HepG2 (cell line): ENCODE data around the gene RSKR. TPM values are rescaled to one million over a fixed set of nuclear protein-coding genes. Genes with fewer than 3 reads are reported as not detected.

Experiments
- ATRX ChIP-seq: sonication (generic); formaldehyde crosslinking; IDR thresholded peaks from 2 replicates; pipeline ENCODE4 v1.4.0; 2020; ENCODE audit warnings: missing genetic modification reagents, borderline replicate concordance
- CC2D1A ChIP-seq: sonication (generic); formaldehyde crosslinking; IDR thresholded peaks from 2 replicates; pipeline ENCODE4 v1.8.1; 2023; ENCODE audit warnings: mild to moderate bottlenecking, missing genetic modification reagents
- DNMT1 ChIP-seq: sonication (generic); formaldehyde crosslinking; IDR thresholded peaks from 2 replicates; pipeline ENCODE4 v1.5.1; 2020; ENCODE audit warnings: mild to moderate bottlenecking, missing genetic modification reagents
- DNMT3B ChIP-seq: conservative IDR thresholded peaks from 2 replicates; pipeline ENCODE4 v1.6.1; 2016; ENCODE audit warnings: missing biosample characterization, control low read depth
- HNRNPLL ChIP-seq: fragments of 200-400 bp; formaldehyde crosslinking; IDR thresholded peaks from 2 replicates; pipeline ENCODE4 v1.6.1; 2017; ENCODE audit warnings: mild to moderate bottlenecking, low read depth, low read length; ENCODE audit not compliant: poor library complexity, severe bottlenecking
- KAT7 ChIP-seq: IDR thresholded peaks from 2 replicates; pipeline ENCODE4 v1.6.1; 2018; ENCODE audit warnings: borderline replicate concordance, missing compliant biosample characterization
- KDM6A ChIP-seq: IDR thresholded peaks from 2 replicates; pipeline ENCODE4 v1.6.1; 2016; ENCODE audit warnings: low read depth
- KLF13 ChIP-seq: sonication (generic); formaldehyde crosslinking; IDR thresholded peaks from 2 replicates; pipeline ENCODE4 v1.4.0; 2020; ENCODE audit warnings: mild to moderate bottlenecking, missing genetic modification reagents
- KLF15 ChIP-seq: sonication (generic); formaldehyde crosslinking; IDR thresholded peaks from 2 replicates; pipeline ENCODE4 v1.8.1; 2023; ENCODE audit warnings: borderline replicate concordance, mild to moderate bottlenecking, inconsistent platforms, missing genetic modification reagents, mixed read lengths
- LBX2 ChIP-seq: sonication (generic); formaldehyde crosslinking; IDR thresholded peaks from 2 replicates; pipeline ENCODE4 v1.5.0; 2020; ENCODE audit warnings: missing genetic modification reagents, mild to moderate bottlenecking, borderline replicate concordance
- MXD4 ChIP-seq: IDR thresholded peaks from 2 replicates; pipeline ENCODE4 v1.6.1; 2016; ENCODE audit warnings: mild to moderate bottlenecking, missing biosample characterization, missing genetic modification reagents
- MXI1 ChIP-seq: IDR thresholded peaks from 3 replicates; pipeline ENCODE4 v1.6.1; 2012; ENCODE audit warnings: low read depth, low read length, inconsistent platforms, borderline replicate concordance
- NCOR1 ChIP-seq: fragments of 200-600 bp; sonication (generic); IDR thresholded peaks from 2 replicates; pipeline ENCODE4 v1.7.0; 2017; ENCODE audit warnings: antibody characterized with exemption, low read length, borderline replicate concordance
- RFX3 ChIP-seq: IDR thresholded peaks from 2 replicates; pipeline ENCODE4 v1.6.1; 2016; ENCODE audit warnings: missing biosample characterization, missing genetic modification reagents
- SP1 ChIP-seq, 2 experiments: fragments of 450-650 bp in 1 of 2; sonication (generic) in 1 of 2; formaldehyde crosslinking in 1 of 2; IDR thresholded peaks; 2 replicates each; pipeline versions ENCODE4 v1.4.0 to v1.6.1; 2016 to 2020; ENCODE audit warnings: missing genetic modification reagents in 1 of 2
- STAT5B ChIP-seq: sonication (generic); formaldehyde crosslinking; IDR thresholded peaks from 2 replicates; pipeline ENCODE4 v1.4.0; 2020; ENCODE audit warnings: missing genetic modification reagents
- TBP ChIP-seq: sonication (generic); formaldehyde crosslinking; IDR thresholded peaks from 2 replicates; pipeline ENCODE4 v1.5.0; 2020; ENCODE audit warnings: missing genetic modification reagents
- TOE1 ChIP-seq: sonication (generic); formaldehyde crosslinking; IDR thresholded peaks from 2 replicates; pipeline ENCODE4 v1.4.0; 2020; ENCODE audit warnings: mild to moderate bottlenecking, missing genetic modification reagents
- WIZ ChIP-seq: sonication (generic); formaldehyde crosslinking; IDR thresholded peaks from 2 replicates; pipeline ENCODE4 v1.5.1; 2020; ENCODE audit warnings: mild to moderate bottlenecking, missing genetic modification reagents
- ZFP91 ChIP-seq: sonication (generic); formaldehyde crosslinking; IDR thresholded peaks from 2 replicates; pipeline ENCODE4 v1.9.0; 2022; ENCODE audit warnings: missing genetic modification reagents, mild to moderate bottlenecking, borderline replicate concordance
- ZNF530 ChIP-seq: sonication (generic); formaldehyde crosslinking; IDR thresholded peaks from 2 replicates; pipeline ENCODE4 v1.5.0; 2020; ENCODE audit warnings: low read depth, mild to moderate bottlenecking, missing genetic modification reagents
- ZNF879 ChIP-seq: sonication (generic); formaldehyde crosslinking; IDR thresholded peaks from 2 replicates; pipeline ENCODE4 v1.8.1; 2023; ENCODE audit warnings: missing genetic modification reagents
- polyA plus RNA-seq, 8 experiments: library from polyadenylated mRNA; depleted of rRNA in 3 of 8; stranded (reverse) in 7 of 8; unstranded in 1 of 8; fragments of >200 nt; fragmentation: Illumina TruSeq in 4 of 8; extraction: Trizol in 4 of 8; gene quantifications; 2 replicates each; pipeline versions ENCODE4 v1.2.1 to v1.2.3, GENCODE V29; 2011 to 2016; ENCODE audit warnings: low read depth in 4 of 8, missing spikeins in 1 of 8, mixed read lengths in 1 of 8; ENCODE audit not compliant: insufficient read depth in 1 of 8
- total RNA-seq, 5 experiments: library from RNA; depleted of rRNA; stranded (reverse); fragments of >200 nt; fragmentation: Illumina TruSeq; extraction: Trizol; gene quantifications; 2 replicates each; pipeline ENCODE4 v1.2.3, GENCODE V29; 2016; ENCODE audit warnings: low read depth in 1 of 5
- TF ChIP-seq, protein P1 (sequence below): sonication (generic); formaldehyde crosslinking; IDR thresholded peaks from 2 replicates; pipeline ENCODE4 v1.4.0; 2020; ENCODE audit warnings: missing genetic modification reagents
- TF ChIP-seq, protein P2 (sequence below): sonication (generic); formaldehyde crosslinking; IDR thresholded peaks from 2 replicates; pipeline ENCODE4 v1.5.0; 2020; ENCODE audit warnings: missing genetic modification reagents

The RSKR gene
- total and polyA plus RNA-seq, 2 of the 13 experiments (the other 11 are each of a cell fraction or from before 2014, with no cell fraction given) = 5.0 to 10.4 TPM

DNA sequence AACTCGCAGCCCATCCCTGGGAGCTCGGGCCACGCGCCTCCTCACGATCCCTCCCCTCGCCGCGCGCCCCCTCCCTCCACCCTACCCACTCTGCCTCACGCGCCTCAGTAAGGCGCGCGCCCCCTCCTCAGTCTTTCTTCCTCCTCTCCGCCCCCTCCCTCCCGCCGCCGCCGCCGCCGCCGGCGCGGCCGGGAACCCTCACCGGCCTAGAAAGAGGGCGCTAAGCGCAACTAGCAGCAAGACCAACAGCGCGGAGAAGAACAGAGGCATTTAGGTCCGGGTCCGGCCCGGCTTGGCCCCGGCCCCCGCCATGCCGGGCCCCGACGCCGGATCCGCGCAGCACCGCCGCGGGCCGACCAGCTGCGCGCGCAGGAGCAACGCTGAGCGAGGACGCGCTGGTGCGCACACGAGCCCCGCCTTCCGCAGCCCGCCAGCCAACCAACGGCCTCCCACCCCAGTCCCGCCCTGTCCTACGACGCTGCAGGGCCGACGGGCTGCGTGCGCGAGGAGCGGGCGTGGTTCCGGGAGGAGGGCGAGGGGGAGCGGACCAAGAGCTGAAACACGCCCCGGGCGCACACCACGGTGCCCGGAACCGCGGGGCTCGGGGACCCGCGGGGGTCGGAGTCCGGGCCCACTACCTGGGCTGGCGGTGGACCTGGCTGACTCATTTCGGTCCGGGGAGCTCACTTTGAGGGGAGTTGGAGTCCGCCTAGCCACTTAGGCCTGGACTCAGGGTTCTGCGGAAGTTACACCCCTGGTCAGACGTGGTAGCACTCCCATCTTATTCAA is 31.0 kb upstream of the RSKR start, which contains the start of gene BLTP2 (continued):
- TF ChIP-seq TOE1 (CRISPR knock-in tag) (no peak), ATRX (CRISPR knock-in tag) (no peak), STAT5B (CRISPR knock-in tag) (no peak), KLF15 (CRISPR knock-in tag) (no peak), CC2D1A (no peak), KAT7 (CRISPR knock-in tag) (no peak; the same call in 1 of the 2 replicates), NCOR1 (no peak), LBX2 (CRISPR knock-in tag) (no peak; the same call in 1 of the 2 replicates), ZNF879 (CRISPR knock-in tag) (no peak), ZNF530 (no peak), DNMT1 (CRISPR knock-in tag) (no peak), RFX3 (CRISPR knock-in tag) (no peak), HNRNPLL (peak; percentile 93), TBP (CRISPR knock-in tag) (no peak), ZFP91 (peak; percentile 57; the same call in 1 of the 2 replicates), KLF13 (CRISPR knock-in tag) (no peak), MXI1 (peak; percentile 94; the same call in 2 of the 3 replicates), SP1 (IDR thresholded peaks at IDR 0.05) (no peak), SP1 (CRISPR knock-in tag; IDR thresholded peaks at IDR 0.05) (peak; percentile 93), KDM6A (CRISPR knock-in tag) (no peak), WIZ (CRISPR knock-in tag) (no peak), MXD4 (CRISPR knock-in tag) (peak; percentile 85), DNMT3B (CRISPR knock-in tag) (no peak)
- TF ChIP-seq, protein P1, sequence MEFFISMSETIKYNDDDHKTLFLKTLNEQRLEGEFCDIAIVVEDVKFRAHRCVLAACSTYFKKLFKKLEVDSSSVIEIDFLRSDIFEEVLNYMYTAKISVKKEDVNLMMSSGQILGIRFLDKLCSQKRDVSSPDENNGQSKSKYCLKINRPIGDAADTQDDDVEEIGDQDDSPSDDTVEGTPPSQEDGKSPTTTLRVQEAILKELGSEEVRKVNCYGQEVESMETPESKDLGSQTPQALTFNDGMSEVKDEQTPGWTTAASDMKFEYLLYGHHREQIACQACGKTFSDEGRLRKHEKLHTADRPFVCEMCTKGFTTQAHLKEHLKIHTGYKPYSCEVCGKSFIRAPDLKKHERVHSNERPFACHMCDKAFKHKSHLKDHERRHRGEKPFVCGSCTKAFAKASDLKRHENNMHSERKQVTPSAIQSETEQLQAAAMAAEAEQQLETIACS (CRISPR knock-in tag) = peak; percentile 78
- TF ChIP-seq, protein P2, sequence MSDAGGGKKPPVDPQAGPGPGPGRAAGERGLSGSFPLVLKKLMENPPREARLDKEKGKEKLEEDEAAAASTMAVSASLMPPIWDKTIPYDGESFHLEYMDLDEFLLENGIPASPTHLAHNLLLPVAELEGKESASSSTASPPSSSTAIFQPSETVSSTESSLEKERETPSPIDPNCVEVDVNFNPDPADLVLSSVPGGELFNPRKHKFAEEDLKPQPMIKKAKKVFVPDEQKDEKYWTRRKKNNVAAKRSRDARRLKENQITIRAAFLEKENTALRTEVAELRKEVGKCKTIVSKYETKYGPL (CRISPR knock-in tag) = no peak
